ENCODE measurements around the gene STX10.
A peak's percentile ranks its signal among the peaks of the same experiment; 100 is the strongest.

DNA sequence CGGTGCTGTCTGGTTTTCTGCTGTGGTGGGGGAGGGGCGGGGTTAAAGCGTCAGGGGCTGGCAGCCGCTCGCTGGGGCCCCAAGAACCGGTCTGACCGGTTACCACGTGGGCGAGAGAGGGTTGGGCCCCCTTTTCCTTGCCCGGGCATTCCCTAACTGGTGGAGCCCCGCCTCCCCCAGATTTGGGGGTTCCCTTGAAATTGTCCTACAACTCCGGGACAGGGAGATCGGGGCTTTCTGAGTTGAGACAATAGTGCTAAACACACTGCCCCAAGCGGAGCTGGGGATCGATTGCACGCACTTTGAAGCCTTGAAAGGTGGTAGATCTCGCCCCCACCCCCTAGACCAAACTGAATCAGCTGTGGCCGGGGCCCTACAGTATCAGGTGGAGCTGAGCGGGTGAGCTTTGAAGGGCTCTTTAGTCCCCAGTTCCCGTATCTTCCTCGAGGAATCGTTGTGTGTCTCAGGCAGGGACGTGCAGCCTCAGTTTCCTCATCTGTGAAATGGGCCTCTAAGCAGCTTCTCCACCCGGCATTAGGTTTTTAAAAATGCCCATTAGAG lies 4.8 kb upstream of the STX10 start:
- TF ChIP-seq FOS (IDR thresholded peaks at IDR 0.05; ENCODE audit: borderline replicate concordance, insufficient read depth, low read length) (no peak), POLR2A (IDR thresholded peaks at IDR 0.05; ENCODE audit: low read depth, low read length) (no peak), POLR2AphosphoS5 (IDR thresholded peaks at IDR 0.05; ENCODE audit: insufficient read depth, low read depth, low read length) (no peak), MYC (IDR thresholded peaks at IDR 0.05; ENCODE audit: low read depth, low read length) (no peak), EZH2 (IDR thresholded peaks at IDR 0.05; ENCODE audit: borderline replicate concordance, low read depth, low read length, severe bottlenecking) (no peak)
- TF ChIP-seq, protein P1, sequence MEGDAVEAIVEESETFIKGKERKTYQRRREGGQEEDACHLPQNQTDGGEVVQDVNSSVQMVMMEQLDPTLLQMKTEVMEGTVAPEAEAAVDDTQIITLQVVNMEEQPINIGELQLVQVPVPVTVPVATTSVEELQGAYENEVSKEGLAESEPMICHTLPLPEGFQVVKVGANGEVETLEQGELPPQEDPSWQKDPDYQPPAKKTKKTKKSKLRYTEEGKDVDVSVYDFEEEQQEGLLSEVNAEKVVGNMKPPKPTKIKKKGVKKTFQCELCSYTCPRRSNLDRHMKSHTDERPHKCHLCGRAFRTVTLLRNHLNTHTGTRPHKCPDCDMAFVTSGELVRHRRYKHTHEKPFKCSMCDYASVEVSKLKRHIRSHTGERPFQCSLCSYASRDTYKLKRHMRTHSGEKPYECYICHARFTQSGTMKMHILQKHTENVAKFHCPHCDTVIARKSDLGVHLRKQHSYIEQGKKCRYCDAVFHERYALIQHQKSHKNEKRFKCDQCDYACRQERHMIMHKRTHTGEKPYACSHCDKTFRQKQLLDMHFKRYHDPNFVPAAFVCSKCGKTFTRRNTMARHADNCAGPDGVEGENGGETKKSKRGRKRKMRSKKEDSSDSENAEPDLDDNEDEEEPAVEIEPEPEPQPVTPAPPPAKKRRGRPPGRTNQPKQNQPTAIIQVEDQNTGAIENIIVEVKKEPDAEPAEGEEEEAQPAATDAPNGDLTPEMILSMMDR (IDR thresholded peaks at IDR 0.05; ENCODE audit: extremely low read depth in 1 of 2, insufficient read depth in 1 of 2, low read depth in 1 of 2, low read length in 2 of 2) = peak; percentile 23 to 47

Data from endothelial cell of umbilical vein (primary cell).